HepG2 (cell line): ENCODE results near the gene BAHCC1. TPM values are rescaled to one million over a fixed set of nuclear protein-coding genes. Genes with fewer than 3 reads are reported as not detected.

Source experiments
- ARNT ChIP-seq: fragments of 450-650 bp; IDR thresholded peaks from 2 replicates; pipeline ENCODE4 v1.6.1; 2017
- BRD4 ChIP-seq: sonication (generic); formaldehyde crosslinking; IDR thresholded peaks from 2 replicates; pipeline ENCODE4 v1.4.0; 2020; ENCODE audit warnings: missing genetic modification reagents
- DMAP1 ChIP-seq: IDR thresholded peaks from 2 replicates; pipeline ENCODE4 v1.6.1; 2016
- GLMP ChIP-seq: sonication (generic); formaldehyde crosslinking; IDR thresholded peaks from 2 replicates; pipeline ENCODE4 v1.9.0; 2021; ENCODE audit warnings: missing genetic modification reagents, mild to moderate bottlenecking, borderline replicate concordance
- ISX ChIP-seq: sonication (generic); formaldehyde crosslinking; conservative IDR thresholded peaks from 2 replicates; pipeline ENCODE4 v1.5.0; 2020; ENCODE audit warnings: missing genetic modification reagents
- JUNB ChIP-seq: sonication (generic); formaldehyde crosslinking; IDR thresholded peaks from 2 replicates; pipeline ENCODE4 v1.8.0; 2022; ENCODE audit warnings: missing genetic modification reagents, mild to moderate bottlenecking, borderline replicate concordance
- KDM6A ChIP-seq: IDR thresholded peaks from 2 replicates; pipeline ENCODE4 v1.6.1; 2016; ENCODE audit warnings: low read depth
- PHF5A ChIP-seq: IDR thresholded peaks from one replicate; pipeline ENCODE4 v1.6.1; 2018; ENCODE audit warnings: low read depth, missing genetic modification reagents; ENCODE audit not compliant: unreplicated experiment
- POLR2AphosphoS5 ChIP-seq: IDR thresholded peaks from 2 replicates; pipeline ENCODE4 v1.6.1; 2012; ENCODE audit warnings: low read depth, low read length
- RAD21 ChIP-seq: fragments of 450-650 bp; formaldehyde crosslinking; IDR thresholded peaks from 2 replicates; pipeline ENCODE4 v1.5.0; 2020; ENCODE audit warnings: mild to moderate bottlenecking
- SKI ChIP-seq: fragments of 450-650 bp; IDR thresholded peaks from one replicate; pipeline ENCODE4 v1.6.1; 2018; ENCODE audit warnings: mild to moderate bottlenecking; ENCODE audit not compliant: partially characterized antibody
- ZEB1 ChIP-seq: IDR thresholded peaks from 2 replicates; pipeline ENCODE4 v1.6.1; 2012; ENCODE audit warnings: mild to moderate bottlenecking, low read depth, inconsistent platforms; ENCODE audit not compliant: insufficient replicate concordance
- ZNF33B ChIP-seq: sonication (generic); formaldehyde crosslinking; IDR thresholded peaks from 2 replicates; pipeline ENCODE4 v1.5.1; 2020; ENCODE audit warnings: mild to moderate bottlenecking, missing genetic modification reagents
- ZNF460 ChIP-seq: sonication (generic); formaldehyde crosslinking; IDR thresholded peaks from 2 replicates; pipeline ENCODE4 v1.5.1; 2020; ENCODE audit warnings: missing genetic modification reagents, mild to moderate bottlenecking, borderline replicate concordance
- ZNF547 ChIP-seq: sonication (generic); formaldehyde crosslinking; IDR thresholded peaks from 2 replicates; pipeline ENCODE4 v1.5.1; 2020; ENCODE audit warnings: mild to moderate bottlenecking, missing genetic modification reagents
- ZNF720 ChIP-seq: sonication (generic); formaldehyde crosslinking; IDR thresholded peaks from 2 replicates; pipeline ENCODE4 v1.4.0; 2020; ENCODE audit warnings: missing genetic modification reagents
- ZSCAN12 ChIP-seq: sonication (generic); formaldehyde crosslinking; IDR thresholded peaks from 2 replicates; pipeline ENCODE4 v1.9.0; 2021; ENCODE audit warnings: mild to moderate bottlenecking, missing genetic modification reagents
- ZSCAN25 ChIP-seq: sonication (generic); formaldehyde crosslinking; IDR thresholded peaks from 2 replicates; pipeline ENCODE4 v1.8.0; 2022; ENCODE audit warnings: mild to moderate bottlenecking, missing genetic modification reagents
- polyA plus RNA-seq, 8 experiments: library from polyadenylated mRNA; depleted of rRNA in 3 of 8; stranded (reverse) in 7 of 8; unstranded in 1 of 8; fragments of >200 nt; fragmentation: Illumina TruSeq in 4 of 8; extraction: Trizol in 4 of 8; gene quantifications; 2 replicates each; pipeline versions ENCODE4 v1.2.1 to v1.2.3, GENCODE V29; 2011 to 2016; ENCODE audit warnings: low read depth in 4 of 8, missing spikeins in 1 of 8, mixed read lengths in 1 of 8; ENCODE audit not compliant: insufficient read depth in 1 of 8
- total RNA-seq, 5 experiments: library from RNA; depleted of rRNA; stranded (reverse); fragments of >200 nt; fragmentation: Illumina TruSeq; extraction: Trizol; gene quantifications; 2 replicates each; pipeline ENCODE4 v1.2.3, GENCODE V29; 2016; ENCODE audit warnings: low read depth in 1 of 5
- TF ChIP-seq, protein P1 (sequence below): sonication (generic); formaldehyde crosslinking; IDR thresholded peaks from 2 replicates; pipeline ENCODE4 v1.4.0; 2020; ENCODE audit warnings: missing genetic modification reagents
- TF ChIP-seq, protein P2 (sequence below): sonication (generic); formaldehyde crosslinking; IDR thresholded peaks from 2 replicates; pipeline ENCODE4 v1.4.0; 2020; ENCODE audit warnings: missing genetic modification reagents

Gene BAHCC1
- total and polyA plus RNA-seq, 2 of the 13 experiments (the other 11 are each of a cell fraction or from before 2014, with no cell fraction given): 1.4 to 1.7 TPM

GRCh38 chr17:81484195-81484979, 89.1 kb downstream of the BAHCC1 start (continued):
- TF ChIP-seq, protein P1, sequence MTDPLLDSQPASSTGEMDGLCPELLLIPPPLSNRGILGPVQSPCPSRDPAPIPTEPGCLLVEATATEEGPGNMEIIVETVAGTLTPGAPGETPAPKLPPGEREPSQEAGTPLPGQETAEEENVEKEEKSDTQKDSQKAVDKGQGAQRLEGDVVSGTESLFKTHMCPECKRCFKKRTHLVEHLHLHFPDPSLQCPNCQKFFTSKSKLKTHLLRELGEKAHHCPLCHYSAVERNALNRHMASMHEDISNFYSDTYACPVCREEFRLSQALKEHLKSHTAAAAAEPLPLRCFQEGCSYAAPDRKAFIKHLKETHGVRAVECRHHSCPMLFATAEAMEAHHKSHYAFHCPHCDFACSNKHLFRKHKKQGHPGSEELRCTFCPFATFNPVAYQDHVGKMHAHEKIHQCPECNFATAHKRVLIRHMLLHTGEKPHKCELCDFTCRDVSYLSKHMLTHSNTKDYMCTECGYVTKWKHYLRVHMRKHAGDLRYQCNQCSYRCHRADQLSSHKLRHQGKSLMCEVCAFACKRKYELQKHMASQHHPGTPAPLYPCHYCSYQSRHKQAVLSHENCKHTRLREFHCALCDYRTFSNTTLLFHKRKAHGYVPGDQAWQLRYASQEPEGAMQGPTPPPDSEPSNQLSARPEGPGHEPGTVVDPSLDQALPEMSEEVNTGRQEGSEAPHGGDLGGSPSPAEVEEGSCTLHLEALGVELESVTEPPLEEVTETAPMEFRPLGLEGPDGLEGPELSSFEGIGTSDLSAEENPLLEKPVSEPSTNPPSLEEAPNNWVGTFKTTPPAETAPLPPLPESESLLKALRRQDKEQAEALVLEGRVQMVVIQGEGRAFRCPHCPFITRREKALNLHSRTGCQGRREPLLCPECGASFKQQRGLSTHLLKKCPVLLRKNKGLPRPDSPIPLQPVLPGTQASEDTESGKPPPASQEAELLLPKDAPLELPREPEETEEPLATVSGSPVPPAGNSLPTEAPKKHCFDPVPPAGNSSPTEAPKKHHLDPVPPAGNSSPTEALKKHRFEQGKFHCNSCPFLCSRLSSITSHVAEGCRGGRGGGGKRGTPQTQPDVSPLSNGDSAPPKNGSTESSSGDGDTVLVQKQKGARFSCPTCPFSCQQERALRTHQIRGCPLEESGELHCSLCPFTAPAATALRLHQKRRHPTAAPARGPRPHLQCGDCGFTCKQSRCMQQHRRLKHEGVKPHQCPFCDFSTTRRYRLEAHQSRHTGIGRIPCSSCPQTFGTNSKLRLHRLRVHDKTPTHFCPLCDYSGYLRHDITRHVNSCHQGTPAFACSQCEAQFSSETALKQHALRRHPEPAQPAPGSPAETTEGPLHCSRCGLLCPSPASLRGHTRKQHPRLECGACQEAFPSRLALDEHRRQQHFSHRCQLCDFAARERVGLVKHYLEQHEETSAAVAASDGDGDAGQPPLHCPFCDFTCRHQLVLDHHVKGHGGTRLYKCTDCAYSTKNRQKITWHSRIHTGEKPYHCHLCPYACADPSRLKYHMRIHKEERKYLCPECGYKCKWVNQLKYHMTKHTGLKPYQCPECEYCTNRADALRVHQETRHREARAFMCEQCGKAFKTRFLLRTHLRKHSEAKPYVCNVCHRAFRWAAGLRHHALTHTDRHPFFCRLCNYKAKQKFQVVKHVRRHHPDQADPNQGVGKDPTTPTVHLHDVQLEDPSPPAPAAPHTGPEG (CRISPR knock-in tag): peak; percentile 100
- TF ChIP-seq ZNF460 (CRISPR knock-in tag) (no peak), ZNF720 (CRISPR knock-in tag) (no peak), PHF5A (CRISPR knock-in tag) (peak; percentile 29), SKI (peak; percentile 84), GLMP (no peak), ZEB1 (no peak), POLR2AphosphoS5 (no peak), DMAP1 (no peak), ZSCAN25 (CRISPR knock-in tag) (peak; percentile 89), BRD4 (no peak), KDM6A (CRISPR knock-in tag) (no peak), ZSCAN12 (CRISPR knock-in tag) (no peak), ISX (CRISPR knock-in tag) (no peak), ARNT (no peak), ZNF33B (CRISPR knock-in tag) (no peak), JUNB (CRISPR knock-in tag) (no peak), ZNF547 (CRISPR knock-in tag) (peak; percentile 95), RAD21 (CRISPR knock-in tag) (peak; percentile 100)
- TF ChIP-seq, protein P2, sequence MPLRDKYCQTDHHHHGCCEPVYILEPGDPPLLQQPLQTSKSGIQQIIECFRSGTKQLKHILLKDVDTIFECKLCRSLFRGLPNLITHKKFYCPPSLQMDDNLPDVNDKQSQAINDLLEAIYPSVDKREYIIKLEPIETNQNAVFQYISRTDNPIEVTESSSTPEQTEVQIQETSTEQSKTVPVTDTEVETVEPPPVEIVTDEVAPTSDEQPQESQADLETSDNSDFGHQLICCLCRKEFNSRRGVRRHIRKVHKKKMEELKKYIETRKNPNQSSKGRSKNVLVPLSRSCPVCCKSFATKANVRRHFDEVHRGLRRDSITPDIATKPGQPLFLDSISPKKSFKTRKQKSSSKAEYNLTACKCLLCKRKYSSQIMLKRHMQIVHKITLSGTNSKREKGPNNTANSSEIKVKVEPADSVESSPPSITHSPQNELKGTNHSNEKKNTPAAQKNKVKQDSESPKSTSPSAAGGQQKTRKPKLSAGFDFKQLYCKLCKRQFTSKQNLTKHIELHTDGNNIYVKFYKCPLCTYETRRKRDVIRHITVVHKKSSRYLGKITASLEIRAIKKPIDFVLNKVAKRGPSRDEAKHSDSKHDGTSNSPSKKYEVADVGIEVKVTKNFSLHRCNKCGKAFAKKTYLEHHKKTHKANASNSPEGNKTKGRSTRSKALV (CRISPR knock-in tag): 0 out of 2 replicates have a peak, but pooled peaks have one; percentile 85
